Measurements from ENCODE around the gene ATG9B. TPM values are rescaled to one million over a fixed set of nuclear protein-coding genes. Genes with fewer than 3 reads are reported as not detected.

The ATG9B gene
- total and polyA plus RNA-seq, 9 of the 15 experiments (the other 6 are each of a cell fraction or from before 2014, with no cell fraction given), result 0.29 to 8.0 (median 2.1) TPM

DNA sequence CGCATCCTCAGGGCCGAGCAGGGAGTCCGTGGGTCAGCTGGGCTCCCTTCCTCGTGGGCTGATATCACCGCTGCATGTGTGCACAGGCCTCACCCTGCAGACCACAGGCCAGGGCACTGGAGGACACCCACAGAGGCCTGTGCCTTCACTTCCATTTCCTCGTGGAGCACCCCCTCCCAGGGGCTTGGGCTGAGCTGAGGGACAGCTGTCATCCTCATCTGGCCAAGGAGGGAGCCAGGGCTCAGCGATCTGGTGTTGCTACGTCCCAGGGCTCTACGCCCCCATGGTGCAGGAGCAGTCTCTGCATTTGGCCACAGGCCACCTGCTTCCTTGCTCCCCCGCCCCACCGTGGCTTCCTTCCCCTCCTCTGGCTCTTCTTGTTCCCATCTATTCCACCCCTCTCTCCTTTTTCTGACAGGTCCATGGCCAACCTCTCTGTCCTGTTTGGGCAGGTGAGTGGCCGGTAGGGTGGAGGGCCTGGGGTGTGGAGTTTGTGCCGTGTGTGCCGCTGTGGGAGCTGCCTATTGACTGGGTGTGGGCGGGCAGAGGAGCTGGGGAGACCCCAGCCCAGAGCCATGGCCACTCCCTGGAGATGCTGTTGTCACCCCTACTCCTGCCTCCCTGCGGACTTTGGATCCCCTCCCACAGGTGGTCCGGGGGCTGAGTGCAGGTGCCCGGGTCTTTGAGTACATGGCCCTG lies 15.7 kb upstream of the ATG9B start (continued):
- no peak for TF ChIP-seq ZNF3 (CRISPR knock-in tag; IDR thresholded peaks at IDR 0.05)
- TF ChIP-seq MEF2D (tag; conservative IDR thresholded peaks at IDR 0.05; ENCODE audit: low read depth), result no peak
- TF ChIP-seq, protein P1, sequence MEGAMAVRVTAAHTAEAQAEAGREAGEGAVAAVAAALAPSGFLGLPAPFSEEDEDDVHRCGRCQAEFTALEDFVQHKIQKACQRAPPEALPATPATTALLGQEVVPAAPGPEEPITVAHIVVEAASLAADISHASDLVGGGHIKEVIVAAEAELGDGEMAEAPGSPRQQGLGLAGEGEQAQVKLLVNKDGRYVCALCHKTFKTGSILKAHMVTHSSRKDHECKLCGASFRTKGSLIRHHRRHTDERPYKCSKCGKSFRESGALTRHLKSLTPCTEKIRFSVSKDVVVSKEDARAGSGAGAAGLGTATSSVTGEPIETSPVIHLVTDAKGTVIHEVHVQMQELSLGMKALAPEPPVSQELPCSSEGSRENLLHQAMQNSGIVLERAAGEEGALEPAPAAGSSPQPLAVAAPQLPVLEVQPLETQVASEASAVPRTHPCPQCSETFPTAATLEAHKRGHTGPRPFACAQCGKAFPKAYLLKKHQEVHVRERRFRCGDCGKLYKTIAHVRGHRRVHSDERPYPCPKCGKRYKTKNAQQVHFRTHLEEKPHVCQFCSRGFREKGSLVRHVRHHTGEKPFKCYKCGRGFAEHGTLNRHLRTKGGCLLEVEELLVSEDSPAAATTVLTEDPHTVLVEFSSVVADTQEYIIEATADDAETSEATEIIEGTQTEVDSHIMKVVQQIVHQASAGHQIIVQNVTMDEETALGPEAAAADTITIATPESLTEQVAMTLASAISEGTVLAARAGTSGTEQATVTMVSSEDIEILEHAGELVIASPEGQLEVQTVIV (CRISPR knock-in tag; IDR thresholded peaks at IDR 0.05; ENCODE audit: borderline replicate concordance), result no peak
- TF ChIP-seq ATF1 (CRISPR knock-in tag; IDR thresholded peaks at IDR 0.05), result no peak
- TF ChIP-seq ATF1 (tag; IDR thresholded peaks at IDR 0.05), result no peak; the same call in 1 of the 2 replicates
- TF ChIP-seq ZNF644 (tag; IDR thresholded peaks at IDR 0.05; ENCODE audit: low read depth), result no peak; the same call in 1 of the 2 replicates
- no peak for TF ChIP-seq ELF1 (tag; IDR thresholded peaks at IDR 0.05)
- TF ChIP-seq, protein P2, sequence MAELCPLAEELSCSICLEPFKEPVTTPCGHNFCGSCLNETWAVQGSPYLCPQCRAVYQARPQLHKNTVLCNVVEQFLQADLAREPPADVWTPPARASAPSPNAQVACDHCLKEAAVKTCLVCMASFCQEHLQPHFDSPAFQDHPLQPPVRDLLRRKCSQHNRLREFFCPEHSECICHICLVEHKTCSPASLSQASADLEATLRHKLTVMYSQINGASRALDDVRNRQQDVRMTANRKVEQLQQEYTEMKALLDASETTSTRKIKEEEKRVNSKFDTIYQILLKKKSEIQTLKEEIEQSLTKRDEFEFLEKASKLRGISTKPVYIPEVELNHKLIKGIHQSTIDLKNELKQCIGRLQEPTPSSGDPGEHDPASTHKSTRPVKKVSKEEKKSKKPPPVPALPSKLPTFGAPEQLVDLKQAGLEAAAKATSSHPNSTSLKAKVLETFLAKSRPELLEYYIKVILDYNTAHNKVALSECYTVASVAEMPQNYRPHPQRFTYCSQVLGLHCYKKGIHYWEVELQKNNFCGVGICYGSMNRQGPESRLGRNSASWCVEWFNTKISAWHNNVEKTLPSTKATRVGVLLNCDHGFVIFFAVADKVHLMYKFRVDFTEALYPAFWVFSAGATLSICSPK (IDR thresholded peaks at IDR 0.05; ENCODE audit: borderline replicate concordance), result no peak
- TF ChIP-seq ZFP30 (CRISPR knock-in tag; IDR thresholded peaks at IDR 0.05; ENCODE audit: borderline replicate concordance), result no peak
- no peak for TF ChIP-seq ZNF75A (CRISPR knock-in tag; IDR thresholded peaks at IDR 0.05)
- no peak for TF ChIP-seq SAFB2 (IDR thresholded peaks at IDR 0.05; ENCODE audit: borderline replicate concordance, low read depth, low read length, severe bottlenecking)
- no peak for TF ChIP-seq RFX1 (IDR thresholded peaks at IDR 0.05)
- TF ChIP-seq, protein P3, sequence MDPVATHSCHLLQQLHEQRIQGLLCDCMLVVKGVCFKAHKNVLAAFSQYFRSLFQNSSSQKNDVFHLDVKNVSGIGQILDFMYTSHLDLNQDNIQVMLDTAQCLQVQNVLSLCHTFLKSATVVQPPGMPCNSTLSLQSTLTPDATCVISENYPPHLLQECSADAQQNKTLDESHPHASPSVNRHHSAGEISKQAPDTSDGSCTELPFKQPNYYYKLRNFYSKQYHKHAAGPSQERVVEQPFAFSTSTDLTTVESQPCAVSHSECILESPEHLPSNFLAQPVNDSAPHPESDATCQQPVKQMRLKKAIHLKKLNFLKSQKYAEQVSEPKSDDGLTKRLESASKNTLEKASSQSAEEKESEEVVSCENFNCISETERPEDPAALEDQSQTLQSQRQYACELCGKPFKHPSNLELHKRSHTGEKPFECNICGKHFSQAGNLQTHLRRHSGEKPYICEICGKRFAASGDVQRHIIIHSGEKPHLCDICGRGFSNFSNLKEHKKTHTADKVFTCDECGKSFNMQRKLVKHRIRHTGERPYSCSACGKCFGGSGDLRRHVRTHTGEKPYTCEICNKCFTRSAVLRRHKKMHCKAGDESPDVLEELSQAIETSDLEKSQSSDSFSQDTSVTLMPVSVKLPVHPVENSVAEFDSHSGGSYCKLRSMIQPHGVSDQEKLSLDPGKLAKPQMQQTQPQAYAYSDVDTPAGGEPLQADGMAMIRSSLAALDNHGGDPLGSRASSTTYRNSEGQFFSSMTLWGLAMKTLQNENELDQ (CRISPR knock-in tag; IDR thresholded peaks at IDR 0.05; ENCODE audit: borderline replicate concordance), result no peak
- no peak for TF ChIP-seq NFRKB (IDR thresholded peaks at IDR 0.05; ENCODE audit: low read depth)
- peak in 1 of 2 experiments; percentile 11; a peak in 1 of 4 replicates for TF ChIP-seq FOXA3 (CRISPR knock-in tag; conservative IDR thresholded peaks at IDR 0.05 in 1 of 2, IDR thresholded peaks at IDR 0.05 in 1 of 2)
- TF ChIP-seq JUN (IDR thresholded peaks at IDR 0.05; ENCODE audit: borderline replicate concordance, low read depth, low read length), result no peak
- no peak for TF ChIP-seq JUN (CRISPR knock-in tag; IDR thresholded peaks at IDR 0.05; ENCODE audit: borderline replicate concordance)
- TF ChIP-seq RBM22 (IDR thresholded peaks at IDR 0.05; ENCODE audit: low read depth, low read length, poor library complexity, severe bottlenecking), result no peak
- no peak for TF ChIP-seq GABPA (tag; conservative IDR thresholded peaks at IDR 0.05; ENCODE audit: low read depth)
- TF ChIP-seq KAT8 (IDR thresholded peaks at IDR 0.05; ENCODE audit: low read depth), result no peak
- TF ChIP-seq RCOR1 (IDR thresholded peaks at IDR 0.05; ENCODE audit: borderline replicate concordance in 1 of 2, low read depth in 2 of 2, low read length in 2 of 2), result no peak
- TF ChIP-seq ZNF586 (CRISPR knock-in tag; conservative IDR thresholded peaks at IDR 0.05), result no peak
